ENCODE measurements around the gene ANKFN1. TPM values are rescaled to one million over a fixed set of nuclear protein-coding genes. Genes with fewer than 3 reads are reported as not detected.

ANKFN1 gene
- total RNA-seq, 1 donor from 2014 or later: not detected

DNA sequence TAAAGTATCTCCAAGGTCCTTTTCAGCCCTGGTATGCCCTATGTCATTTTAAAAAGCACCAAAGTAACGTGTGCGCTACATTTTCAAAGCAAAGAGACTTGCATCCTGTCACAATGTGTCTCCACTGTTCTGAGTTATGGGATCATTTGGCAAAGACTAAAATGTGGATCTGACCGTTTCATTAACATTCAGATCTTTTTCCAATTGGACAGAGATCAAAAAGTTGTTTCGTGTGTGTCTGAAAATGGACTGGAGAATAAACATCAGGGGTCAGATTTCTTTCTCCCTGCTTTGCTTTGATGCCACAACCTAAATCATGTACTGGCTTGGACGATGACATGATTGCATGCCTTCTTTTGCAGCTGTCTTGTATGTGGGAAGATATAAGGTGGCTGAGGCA, 304.2 kb downstream of the ANKFN1 start:
- DNase-seq (ENCODE audit: low spot score): no peak
- H3K27ac Mint-ChIP-seq: no peak overlapping the region
- H3K36me3 Mint-ChIP-seq (ENCODE audit: low read depth): no peaks in the 10 kb centered on the region
- intact Hi-C loops (cut with micrococcal nuclease): no loop called here
- no peak overlapping the region for H3K4me3 Mint-ChIP-seq
- H3K27me3 Mint-ChIP-seq (ENCODE audit: insufficient read depth): peaks cover 8% of the 10 kb centered on the region
- no peaks in the 10 kb centered on the region for H3K4me1 Mint-ChIP-seq (ENCODE audit: low read depth)
- H3K9me3 Mint-ChIP-seq: no peaks in the 10 kb centered on the region

DNA sequence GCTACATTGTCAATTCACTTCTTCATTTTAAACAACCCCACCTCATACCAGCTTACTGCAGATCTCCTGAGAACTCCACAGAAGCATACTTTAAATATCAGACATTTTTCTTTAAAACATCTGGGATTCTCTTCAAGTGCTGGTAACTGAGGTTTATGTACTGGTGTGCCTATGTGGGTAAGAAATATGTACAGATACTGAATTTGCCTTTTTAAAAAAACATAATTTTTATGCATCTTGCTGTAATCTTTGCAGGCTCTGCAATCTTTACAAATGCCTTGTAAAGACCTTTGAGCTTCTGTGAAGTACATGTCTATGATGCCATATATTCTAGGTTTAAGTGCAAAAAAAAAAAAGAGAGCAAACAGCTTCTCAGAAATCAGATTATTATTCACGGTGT, 312.6 kb downstream of the ANKFN1 start:
- H3K9me3 Mint-ChIP-seq: no peaks in the 10 kb centered on the region
- H3K27me3 Mint-ChIP-seq (ENCODE audit: insufficient read depth): no peaks in the 10 kb centered on the region
- no peak for DNase-seq (ENCODE audit: low spot score)
- no peak overlapping the region for H3K27ac Mint-ChIP-seq
- intact Hi-C loops (cut with micrococcal nuclease): no loop called here
- no peak overlapping the region for H3K4me3 Mint-ChIP-seq
- H3K36me3 Mint-ChIP-seq (ENCODE audit: low read depth): no peaks in the 10 kb centered on the region
- no peaks in the 10 kb centered on the region for H3K4me1 Mint-ChIP-seq (ENCODE audit: low read depth)

DNA sequence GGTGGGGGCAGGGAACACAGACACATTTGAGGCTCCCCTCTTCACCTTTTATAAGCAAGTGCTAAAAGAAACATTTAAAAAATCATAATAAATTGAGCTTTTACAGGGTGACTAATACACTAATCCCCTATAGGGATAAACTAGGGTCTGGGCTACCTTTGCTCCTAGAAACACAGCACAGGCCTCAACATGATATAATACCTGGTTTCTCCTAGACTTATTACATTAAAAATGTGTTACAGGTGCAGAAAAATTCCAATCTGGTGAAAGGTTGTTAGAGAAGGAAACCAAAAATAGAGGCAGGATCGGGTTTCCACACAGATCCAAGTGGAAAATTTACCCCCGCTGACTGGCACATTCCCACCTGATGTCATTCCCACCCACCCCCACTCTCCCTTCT, 315.6 kb downstream of the ANKFN1 start:
- no peak overlapping the region for H3K4me3 Mint-ChIP-seq
- intact Hi-C loops (cut with micrococcal nuclease): no loop called here
- no peaks in the 10 kb centered on the region for H3K9me3 Mint-ChIP-seq
- no peak overlapping the region for H3K27ac Mint-ChIP-seq
- no peak for DNase-seq (ENCODE audit: low spot score)
- no peaks in the 10 kb centered on the region for H3K4me1 Mint-ChIP-seq (ENCODE audit: low read depth)
- H3K36me3 Mint-ChIP-seq (ENCODE audit: low read depth): no peaks in the 10 kb centered on the region
- H3K27me3 Mint-ChIP-seq (ENCODE audit: insufficient read depth): no peaks in the 10 kb centered on the region

DNA sequence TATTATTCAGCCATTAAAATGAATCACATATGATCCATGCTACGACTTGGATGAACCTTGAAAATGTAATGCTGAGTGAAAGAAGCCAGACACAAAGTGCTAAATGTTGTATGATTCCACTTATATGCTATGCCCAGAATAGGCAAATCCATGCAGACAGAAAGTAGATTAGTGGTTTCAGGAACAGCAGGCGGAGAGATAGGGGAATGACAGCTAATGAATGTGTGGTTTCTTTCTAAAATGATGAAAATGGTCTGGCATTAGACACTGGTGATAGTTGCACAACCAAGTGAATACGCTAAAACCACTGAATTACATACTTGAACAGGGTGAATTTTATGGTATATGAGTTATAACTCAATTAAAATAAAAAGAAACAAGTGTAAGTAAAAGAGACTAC, 318.4 kb downstream of the ANKFN1 start:
- H3K4me3 Mint-ChIP-seq: no peak overlapping the region
- no peaks in the 10 kb centered on the region for H3K36me3 Mint-ChIP-seq (ENCODE audit: low read depth)
- DNase-seq (ENCODE audit: low spot score): no peak
- no peaks in the 10 kb centered on the region for H3K9me3 Mint-ChIP-seq
- intact Hi-C loops (cut with micrococcal nuclease): loop anchor here (10.0 kb wide), 1 partner anchor 347 kb away; no protein-coding TSS in a partner anchor
- no peak overlapping the region for H3K27ac Mint-ChIP-seq
- peaks cover 7% of the 10 kb centered on the region for H3K27me3 Mint-ChIP-seq (ENCODE audit: insufficient read depth)
- no peaks in the 10 kb centered on the region for H3K4me1 Mint-ChIP-seq (ENCODE audit: low read depth)

DNA sequence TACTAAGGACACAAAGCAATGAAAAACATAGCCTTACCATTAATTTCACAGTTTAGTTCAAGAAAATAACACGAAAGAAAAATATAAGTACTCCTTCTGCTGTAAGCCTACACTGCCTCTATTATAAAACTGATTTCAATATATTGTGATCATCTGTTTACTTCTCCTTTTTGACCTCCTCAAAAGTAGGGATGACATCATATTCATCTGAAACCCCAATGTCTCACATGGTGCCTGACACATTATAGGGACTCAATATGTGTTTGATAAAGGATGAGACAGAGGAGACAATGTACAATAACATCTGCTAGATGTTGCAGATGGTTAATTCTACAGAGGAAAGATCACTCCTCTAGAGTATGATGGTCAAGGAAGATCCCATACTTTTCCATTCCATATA, 321.8 kb downstream of the ANKFN1 start:
- no peaks in the 10 kb centered on the region for H3K9me3 Mint-ChIP-seq
- intact Hi-C loops (cut with micrococcal nuclease): loop anchor here (10.0 kb wide), 1 partner anchor 350 kb away; no protein-coding TSS in a partner anchor
- no peak overlapping the region for H3K27ac Mint-ChIP-seq
- H3K4me1 Mint-ChIP-seq (ENCODE audit: low read depth): no peaks in the 10 kb centered on the region
- no peak for DNase-seq (ENCODE audit: low spot score)
- H3K4me3 Mint-ChIP-seq: no peak overlapping the region
- H3K36me3 Mint-ChIP-seq (ENCODE audit: low read depth): no peaks in the 10 kb centered on the region
- peaks cover 10% of the 10 kb centered on the region for H3K27me3 Mint-ChIP-seq (ENCODE audit: insufficient read depth)

DNA sequence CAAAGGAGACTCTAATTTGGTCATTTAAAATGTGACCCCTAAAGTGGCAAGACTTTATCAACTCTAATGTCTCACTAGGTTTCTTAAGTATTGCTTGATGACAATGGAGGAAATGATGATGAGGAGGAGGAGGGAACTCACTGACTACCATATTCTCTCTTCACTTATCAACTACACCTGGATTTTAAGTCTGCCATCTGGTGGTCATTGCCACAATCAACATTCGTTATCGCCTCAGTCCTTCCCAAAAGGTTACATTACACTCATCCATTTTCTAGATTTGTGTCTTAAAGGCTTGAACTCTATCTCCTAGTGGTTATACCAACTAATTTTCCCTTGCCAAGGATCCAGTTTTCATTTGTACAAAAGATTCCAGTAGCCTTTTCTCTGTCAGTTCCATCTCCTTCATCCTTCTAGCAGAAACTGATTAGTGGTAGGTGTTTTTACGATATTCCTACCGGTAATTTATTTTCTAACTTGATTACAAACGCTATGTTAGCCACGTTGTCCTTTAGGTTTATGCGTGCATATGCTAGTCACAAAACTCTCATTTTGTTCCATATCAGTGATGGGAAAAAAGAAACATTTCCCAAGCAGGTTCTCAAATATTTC, 325.7 kb downstream of the ANKFN1 start:
- intact Hi-C loops (cut with micrococcal nuclease): loop anchor here (10.0 kb wide), 1 partner anchor 354 kb away; no protein-coding TSS in a partner anchor
- no peak for DNase-seq (ENCODE audit: low spot score)
- H3K4me3 Mint-ChIP-seq: no peak overlapping the region
- H3K9me3 Mint-ChIP-seq: no peaks in the 10 kb centered on the region
- no peaks in the 10 kb centered on the region for H3K4me1 Mint-ChIP-seq (ENCODE audit: low read depth)
- H3K27ac Mint-ChIP-seq: no peak overlapping the region
- H3K36me3 Mint-ChIP-seq (ENCODE audit: low read depth): no peaks in the 10 kb centered on the region
- H3K27me3 Mint-ChIP-seq (ENCODE audit: insufficient read depth): peaks cover 11% of the 10 kb centered on the region

DNA sequence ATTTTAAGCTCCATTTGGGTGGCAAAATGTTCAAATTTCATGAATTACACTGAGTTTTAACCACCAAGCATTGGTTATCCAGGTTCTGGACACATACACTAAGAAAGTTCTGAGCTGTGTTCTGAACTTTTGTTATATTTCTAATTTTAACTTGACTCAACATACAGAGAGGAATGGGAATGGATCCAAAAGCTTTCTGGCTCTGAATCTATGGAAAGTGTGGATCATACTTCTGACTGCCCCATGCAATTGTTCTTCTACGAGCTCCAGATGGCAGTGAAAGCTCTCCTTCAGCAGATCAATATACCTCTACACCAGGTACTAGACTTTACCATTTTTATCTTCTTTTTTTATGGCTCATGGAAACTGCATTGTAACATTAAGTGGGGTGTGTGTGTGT, 327.2 kb downstream of the ANKFN1 start:
- Mint-ChIP-seq H3K27ac (no peak overlapping the region), H3K27me3 (ENCODE audit: insufficient read depth) (peaks cover 9% of the 10 kb centered on the region), H3K9me3 (no peaks in the 10 kb centered on the region), H3K4me1 (ENCODE audit: low read depth) (no peaks in the 10 kb centered on the region), H3K4me3 (no peak overlapping the region), H3K36me3 (ENCODE audit: low read depth) (no peaks in the 10 kb centered on the region)
- no peak for DNase-seq (ENCODE audit: low spot score)
- intact Hi-C loops (cut with micrococcal nuclease): no loop called here

DNA sequence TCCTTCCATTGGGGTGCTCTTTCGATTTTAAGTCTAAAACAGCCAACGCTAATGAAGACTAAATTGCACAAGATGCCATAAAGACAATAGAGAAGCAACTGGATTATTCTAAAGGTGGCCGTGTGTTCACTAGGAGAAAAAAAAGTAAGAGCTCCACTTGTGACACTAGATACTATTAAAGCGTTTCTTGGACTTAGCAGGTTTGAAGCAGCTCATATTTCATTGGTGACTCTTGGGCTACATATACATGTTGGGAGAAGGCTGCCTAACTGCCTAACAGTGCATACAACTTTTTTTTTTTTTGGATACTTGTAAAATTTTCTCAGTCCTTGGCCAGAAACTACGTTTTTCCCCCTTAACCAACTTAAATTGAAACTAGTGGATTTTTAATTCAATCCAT, 328.4 kb downstream of the ANKFN1 start:
- Mint-ChIP-seq H3K9me3 (no peaks in the 10 kb centered on the region), H3K36me3 (ENCODE audit: low read depth) (no peaks in the 10 kb centered on the region), H3K27ac (no peak overlapping the region), H3K4me1 (ENCODE audit: low read depth) (no peaks in the 10 kb centered on the region), H3K27me3 (ENCODE audit: insufficient read depth) (peaks cover 9% of the 10 kb centered on the region), H3K4me3 (no peak overlapping the region)
- intact Hi-C loops (cut with micrococcal nuclease): no loop called here
- DNase-seq (ENCODE audit: low spot score): no peak

DNA sequence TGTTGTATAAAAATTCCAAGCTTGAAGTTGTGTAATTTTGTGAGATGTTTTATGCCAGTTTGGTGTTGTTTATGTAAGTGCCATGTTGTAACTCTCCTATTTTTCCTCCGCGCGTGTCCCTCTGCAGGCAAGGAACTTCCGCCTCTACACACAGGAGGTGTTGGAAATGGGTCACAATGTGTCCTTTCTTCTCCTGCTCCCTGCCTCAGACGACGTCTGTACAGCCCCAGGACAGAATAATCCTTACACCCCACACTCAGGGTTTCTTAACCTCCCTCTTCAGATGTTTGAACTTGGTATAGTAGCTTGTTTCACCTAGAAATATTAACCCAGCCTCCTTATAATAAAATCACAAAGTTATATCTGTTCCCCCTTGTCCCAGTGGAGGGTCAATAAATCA, 329.0 kb downstream of the ANKFN1 start:
- intact Hi-C loops (cut with micrococcal nuclease): no loop called here
- Mint-ChIP-seq H3K27me3 (ENCODE audit: insufficient read depth) (peaks cover 9% of the 10 kb centered on the region), H3K27ac (no peak overlapping the region), H3K9me3 (no peaks in the 10 kb centered on the region), H3K4me1 (ENCODE audit: low read depth) (no peaks in the 10 kb centered on the region), H3K36me3 (ENCODE audit: low read depth) (no peaks in the 10 kb centered on the region), H3K4me3 (no peak overlapping the region)
- DNase-seq (ENCODE audit: low spot score): no peak

DNA sequence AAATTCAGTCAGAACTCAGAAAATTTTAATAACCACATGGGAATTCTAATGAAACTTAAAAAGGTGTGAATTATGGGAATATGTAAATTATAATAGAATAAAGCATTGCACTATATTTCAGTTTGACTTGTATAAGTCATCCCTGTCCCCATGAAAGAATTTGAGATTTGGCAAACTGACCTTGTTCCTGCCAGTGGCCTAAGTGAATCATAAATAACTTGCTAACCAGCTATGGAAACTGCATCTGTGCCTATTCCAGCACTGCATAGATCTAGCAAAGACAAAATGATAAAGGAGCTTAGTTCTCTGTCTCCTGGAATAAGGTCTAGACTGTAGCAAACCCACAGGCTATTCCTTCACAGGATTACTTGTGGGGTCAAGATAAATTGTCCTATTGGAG, 333.5 kb downstream of the ANKFN1 start:
- no peak overlapping the region for H3K27ac Mint-ChIP-seq
- H3K9me3 Mint-ChIP-seq: no peaks in the 10 kb centered on the region
- H3K4me3 Mint-ChIP-seq: no peak overlapping the region
- intact Hi-C loops (cut with micrococcal nuclease): no loop called here
- H3K36me3 Mint-ChIP-seq (ENCODE audit: low read depth): no peaks in the 10 kb centered on the region
- H3K27me3 Mint-ChIP-seq (ENCODE audit: insufficient read depth): peaks cover 10% of the 10 kb centered on the region
- DNase-seq (ENCODE audit: low spot score): no peak
- no peaks in the 10 kb centered on the region for H3K4me1 Mint-ChIP-seq (ENCODE audit: low read depth)

DNA sequence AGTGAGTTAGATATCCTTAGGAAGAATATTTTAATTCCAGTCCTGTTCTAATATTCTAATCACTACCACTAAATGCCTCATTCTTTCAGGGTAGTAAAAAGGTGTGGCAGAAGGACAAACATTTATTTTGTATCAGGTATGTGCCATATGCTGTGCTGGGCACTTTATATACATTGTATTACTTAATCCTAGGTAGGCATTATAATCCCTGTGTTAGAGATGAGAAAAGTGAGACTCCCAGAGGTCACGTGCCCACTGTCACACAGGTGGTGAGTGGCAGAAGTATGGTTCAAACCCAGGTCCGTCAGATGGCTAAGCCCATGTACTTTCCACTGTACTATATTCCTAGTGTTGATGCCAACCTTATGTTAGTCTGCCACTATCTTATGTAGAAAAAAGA, 335.5 kb downstream of the ANKFN1 start:
- Mint-ChIP-seq H3K9me3 (no peaks in the 10 kb centered on the region), H3K4me1 (ENCODE audit: low read depth) (no peaks in the 10 kb centered on the region), H3K4me3 (no peak overlapping the region), H3K36me3 (ENCODE audit: low read depth) (no peaks in the 10 kb centered on the region), H3K27me3 (ENCODE audit: insufficient read depth) (peaks cover 12% of the 10 kb centered on the region), H3K27ac (no peak overlapping the region)
- no peak for DNase-seq (ENCODE audit: low spot score)
- intact Hi-C loops (cut with micrococcal nuclease): no loop called here

DNA sequence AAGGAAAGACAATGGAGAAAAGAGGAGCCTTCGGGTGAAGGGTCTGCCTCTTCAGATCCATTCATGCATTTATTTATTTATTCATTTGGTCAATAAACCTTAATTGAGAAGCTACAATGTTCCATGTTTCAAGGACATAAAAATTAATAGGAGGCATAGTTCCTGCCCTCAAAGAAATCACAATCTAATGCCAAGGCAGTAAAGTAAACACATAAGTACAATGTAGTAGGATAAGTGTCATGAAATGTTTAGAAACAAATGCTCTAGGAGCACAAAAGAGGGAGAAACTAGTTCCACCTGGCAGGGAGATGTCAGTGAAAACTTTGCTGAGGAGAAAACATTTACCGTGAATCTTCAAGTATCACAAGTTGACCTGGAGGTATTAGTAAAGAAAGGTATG, 336.7 kb downstream of the ANKFN1 start:
- Mint-ChIP-seq H3K9me3 (no peaks in the 10 kb centered on the region), H3K36me3 (ENCODE audit: low read depth) (no peaks in the 10 kb centered on the region), H3K27ac (no peak overlapping the region), H3K27me3 (ENCODE audit: insufficient read depth) (peaks cover 6% of the 10 kb centered on the region), H3K4me1 (ENCODE audit: low read depth) (no peaks in the 10 kb centered on the region), H3K4me3 (no peak overlapping the region)
- no peak for DNase-seq (ENCODE audit: low spot score)
- intact Hi-C loops (cut with micrococcal nuclease): no loop called here

DNA sequence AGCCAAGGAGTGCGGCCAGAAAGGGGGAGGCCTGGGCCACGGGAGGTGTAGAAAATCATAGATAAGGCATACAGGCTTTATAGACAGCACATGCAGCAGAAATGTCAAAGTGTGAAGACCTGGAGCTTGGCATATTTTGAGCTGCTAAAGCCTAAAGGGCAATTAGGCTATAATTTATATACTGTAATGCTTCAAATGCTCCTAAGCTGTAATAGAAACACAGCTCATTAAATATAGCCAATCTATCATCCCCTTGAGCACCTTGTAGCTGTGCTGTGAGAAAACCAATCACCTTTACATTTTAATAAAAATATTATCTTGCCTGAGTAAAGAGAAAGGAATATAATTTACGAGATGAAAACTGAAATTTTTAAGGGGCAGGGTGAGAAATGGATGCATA, 342.3 kb downstream of the ANKFN1 start:
- Mint-ChIP-seq H3K9me3 (no peaks in the 10 kb centered on the region), H3K27me3 (ENCODE audit: insufficient read depth) (peaks cover 2% of the 10 kb centered on the region), H3K36me3 (ENCODE audit: low read depth) (no peaks in the 10 kb centered on the region), H3K4me1 (ENCODE audit: low read depth) (no peaks in the 10 kb centered on the region), H3K4me3 (no peak overlapping the region), H3K27ac (no peak overlapping the region)
- no peak for DNase-seq (ENCODE audit: low spot score)
- intact Hi-C loops (cut with micrococcal nuclease): no loop called here

DNA sequence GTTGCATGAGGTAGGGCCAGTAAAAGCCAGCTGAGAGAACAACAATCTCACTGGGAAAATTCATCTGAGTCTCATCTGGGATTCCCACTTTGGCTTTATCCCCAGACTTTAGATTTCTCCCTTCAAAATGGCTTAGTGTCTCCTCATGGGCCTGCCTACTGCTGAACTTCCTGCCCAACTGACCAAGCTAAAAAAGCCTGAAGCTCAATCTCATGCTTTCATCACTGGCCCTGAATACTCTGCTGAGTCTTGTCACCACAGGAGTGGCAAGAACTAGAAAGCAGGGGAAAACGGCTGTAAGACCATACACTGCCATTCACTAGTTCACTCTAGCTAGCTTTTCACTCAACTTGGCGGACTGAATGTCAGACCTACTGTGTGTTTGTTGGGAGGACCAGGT, 343.9 kb downstream of the ANKFN1 start:
- H3K36me3 Mint-ChIP-seq (ENCODE audit: low read depth): no peaks in the 10 kb centered on the region
- H3K27ac Mint-ChIP-seq: no peak overlapping the region
- no peak overlapping the region for H3K4me3 Mint-ChIP-seq
- no peaks in the 10 kb centered on the region for H3K4me1 Mint-ChIP-seq (ENCODE audit: low read depth)
- peaks cover 2% of the 10 kb centered on the region for H3K27me3 Mint-ChIP-seq (ENCODE audit: insufficient read depth)
- DNase-seq (ENCODE audit: low spot score): no peak
- H3K9me3 Mint-ChIP-seq: no peaks in the 10 kb centered on the region
- intact Hi-C loops (cut with micrococcal nuclease): no loop called here

Measured in activated T-helper 1 cell treated with anti-CD3 and anti-CD28 coated beads, Interleukin-12 subunit alpha, Interleukin-12 subunit beta, Interleukin-2, Interleukin-4 antibody, amounts not matched to agents 30 ng/mL and 10 ng/mL and 1 ng/mL, durations not matched to agents 14 hours and 24 hours and 36 hours (primary cell).